ENCODE data around the gene CDC42EP4.
"Not testable (repeated sequence)": the region's sequence is repeated elsewhere in the genome, so short reads cannot be mapped to it uniquely, and the experiment has no call there.

Gene CDC42EP4

GRCh38 chr17:73320601-73321264, 8.9 kb upstream of the CDC42EP4 start:
- no peak for DNase-seq (ENCODE audit: low read depth in 2 of 2)

GRCh38 chr17:73319766-73320165, 8.0 kb upstream of the CDC42EP4 start:
- DNase-seq (ENCODE audit: low read depth in 2 of 2) = no peak

- DNase-seq (ENCODE audit: low read depth in 2 of 2) = no peak
These were observed 7.0 kb upstream of the CDC42EP4 start for GRCh38 chr17:73318836-73319235.

GRCh38 chr17:73318427-73318813, 6.6 kb upstream of the CDC42EP4 start:
- DNase-seq (ENCODE audit: low read depth in 2 of 2) = no peak

GRCh38 chr17:73317513-73318426, 6.0 kb upstream of the CDC42EP4 start:
- DNase-seq (ENCODE audit: low read depth in 2 of 2) = no peak

- DNase-seq (ENCODE audit: low read depth in 2 of 2) = no peak
These were observed 5.2 kb upstream of the CDC42EP4 start for GRCh38 chr17:73316919-73317505.

- no peak for DNase-seq (ENCODE audit: low read depth in 2 of 2)
These were observed 3.7 kb upstream of the CDC42EP4 start for GRCh38 chr17:73315471-73315870.

GRCh38 chr17:73313526-73314127, 1.8 kb upstream of the CDC42EP4 start:
- DNase-seq (ENCODE audit: low read depth in 2 of 2) = no peak

- DNase-seq (ENCODE audit: low read depth in 2 of 2) = not testable (repeated sequence)
These were observed 1.1 kb upstream of the CDC42EP4 start for GRCh38 chr17:73312887-73313286.

- no peak for DNase-seq (ENCODE audit: low read depth in 2 of 2)
These were observed 397 bp downstream of the CDC42EP4 start for GRCh38 chr17:73311428-73311780.

GRCh38 chr17:73309727-73310596, 1.8 kb downstream of the CDC42EP4 start:
- no peak for DNase-seq (ENCODE audit: low read depth in 2 of 2)

GRCh38 chr17:73308959-73309358, 2.8 kb downstream of the CDC42EP4 start:
- not testable (repeated sequence) for DNase-seq (ENCODE audit: low read depth in 2 of 2)

- DNase-seq (ENCODE audit: low read depth in 2 of 2) = no peak
These were observed 3.6 kb downstream of the CDC42EP4 start for GRCh38 chr17:73308017-73308823.

- DNase-seq (ENCODE audit: low read depth in 2 of 2) = no peak
These were observed 4.7 kb downstream of the CDC42EP4 start for GRCh38 chr17:73307130-73307529.

GRCh38 chr17:73305845-73306836, 5.7 kb downstream of the CDC42EP4 start:
- no peak for DNase-seq (ENCODE audit: low read depth in 2 of 2)

GRCh38 chr17:73304971-73305812, 6.6 kb downstream of the CDC42EP4 start:
- DNase-seq (ENCODE audit: low read depth in 2 of 2) = no peak

GRCh38 chr17:73304438-73304837, 7.4 kb downstream of the CDC42EP4 start:
- no peak for DNase-seq (ENCODE audit: low read depth in 2 of 2)

- DNase-seq (ENCODE audit: low read depth in 2 of 2) = no peak
These were observed 9.6 kb downstream of the CDC42EP4 start for GRCh38 chr17:73302189-73302588.
